ENCODE results near the gene LYL1.

GRCh38 chr19:13051557-13052165, 51.0 kb downstream of the LYL1 start:
- TF ChIP-seq EZH2 (IDR thresholded peaks at IDR 0.05) (no peak), POLR2AphosphoS5 (IDR thresholded peaks at IDR 0.05; ENCODE audit: borderline replicate concordance, low read depth, low read length) (no peak)

All from SK-N-MC (cell line).